HEK293T (cell line): ENCODE results near the gene POU2F3.

ENCODE experiments used
- CTBP1 ChIP-seq: fragments of 450-650 bp; IDR thresholded peaks from 2 replicates; pipeline ENCODE4 v1.6.1; 2016; ENCODE audit warnings: borderline replicate concordance
- ELF4 ChIP-seq: fragments of 450-650 bp; IDR thresholded peaks from 2 replicates; pipeline ENCODE4 v1.6.1; 2017; ENCODE audit warnings: antibody characterized with exemption
- FOXK2 ChIP-seq: fragments of 450-650 bp; IDR thresholded peaks from 2 replicates; pipeline ENCODE4 v1.6.1; 2016; ENCODE audit warnings: mild to moderate bottlenecking
- FOXM1 ChIP-seq: fragments of 450-650 bp; IDR thresholded peaks from 2 replicates; pipeline ENCODE4 v1.6.1; 2017; ENCODE audit warnings: mild to moderate bottlenecking, borderline replicate concordance
- HDGF ChIP-seq: fragments of 450-650 bp; IDR thresholded peaks from 2 replicates; pipeline ENCODE4 v1.6.1; 2017; ENCODE audit warnings: antibody characterized with exemption, borderline replicate concordance
- SP1 ChIP-seq: fragments of 450-650 bp; IDR thresholded peaks from 2 replicates; pipeline ENCODE4 v1.6.1; 2017
- TF ChIP-seq, protein P1 (sequence below): fragments of 450-650 bp; IDR thresholded peaks from 2 replicates; pipeline ENCODE4 v1.6.1; 2016

DNA sequence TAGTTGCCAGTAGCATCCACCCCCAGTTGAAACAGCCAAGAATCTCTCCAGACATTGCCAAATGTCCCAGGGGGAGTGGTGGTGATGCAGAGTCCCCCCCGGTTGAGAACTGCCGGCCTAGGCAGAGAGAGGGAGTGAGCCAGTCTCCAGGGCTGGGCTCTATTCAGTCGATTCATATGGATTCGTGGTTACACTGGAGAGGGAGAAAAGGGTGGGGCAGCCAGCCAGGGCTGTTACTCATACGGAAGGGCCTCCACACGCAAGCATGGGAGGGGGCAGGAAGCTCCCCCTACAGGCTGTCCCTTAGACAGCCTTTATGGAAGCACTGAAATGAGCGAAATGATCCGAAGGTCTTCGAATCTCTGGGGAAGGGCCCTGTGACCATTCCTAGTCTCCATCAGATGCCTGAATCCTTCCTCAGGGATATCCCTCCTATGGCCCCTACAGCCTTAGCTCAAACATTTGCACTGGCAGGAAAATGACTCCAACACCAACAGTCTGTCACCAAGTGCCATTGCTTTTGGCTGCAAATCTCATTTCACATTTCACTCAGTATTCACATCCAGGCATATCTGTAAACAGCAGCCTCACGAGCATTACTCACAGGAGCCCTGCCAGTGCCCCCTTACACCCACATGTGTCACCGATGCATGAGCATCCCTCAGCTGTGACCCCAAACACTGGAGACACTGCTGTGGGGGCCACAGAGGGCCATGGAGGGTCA, 66.7 kb downstream of the POU2F3 start:
- no peak for TF ChIP-seq FOXM1
- no peak for TF ChIP-seq CTBP1
- TF ChIP-seq, protein P1, sequence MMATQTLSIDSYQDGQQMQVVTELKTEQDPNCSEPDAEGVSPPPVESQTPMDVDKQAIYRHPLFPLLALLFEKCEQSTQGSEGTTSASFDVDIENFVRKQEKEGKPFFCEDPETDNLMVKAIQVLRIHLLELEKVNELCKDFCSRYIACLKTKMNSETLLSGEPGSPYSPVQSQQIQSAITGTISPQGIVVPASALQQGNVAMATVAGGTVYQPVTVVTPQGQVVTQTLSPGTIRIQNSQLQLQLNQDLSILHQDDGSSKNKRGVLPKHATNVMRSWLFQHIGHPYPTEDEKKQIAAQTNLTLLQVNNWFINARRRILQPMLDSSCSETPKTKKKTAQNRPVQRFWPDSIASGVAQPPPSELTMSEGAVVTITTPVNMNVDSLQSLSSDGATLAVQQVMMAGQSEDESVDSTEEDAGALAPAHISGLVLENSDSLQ = no peak
- TF ChIP-seq HDGF = no peak
- TF ChIP-seq SP1 = no peak
- TF ChIP-seq ELF4 = no peak
- no peak for TF ChIP-seq FOXK2
